Right cardiac atrium (tissue), 5 donors: Measurements from ENCODE around the gene ZIC1. TPM values are rescaled to one million over a fixed set of nuclear protein-coding genes. Genes with fewer than 3 reads are reported as not detected.

Source experiments
- ATAC-seq, 2 donors: fragments of 200-7000 bp; cut with Tn5 transposase; one replicate each; pipeline versions ENCODE4 v1.8.0 to v1.9.1; 2020; ENCODE audit warnings: moderate library complexity in 2 of 2, mild to moderate bottlenecking in 1 of 2
- DNase-seq, 3 donors: peaks; one replicate each; pipeline ENCODE4 v3.0.0-alpha.2; 2020
- H3K27ac ChIP-seq: one replicate; pipeline ENCODE4 v1.5.1; 2013; ENCODE audit warnings: mild to moderate bottlenecking, low read length, control low read depth, moderate library complexity
- H3K27me3 ChIP-seq: one replicate; pipeline ENCODE4 v1.6.1; 2013; ENCODE audit not compliant: control insufficient read depth, insufficient read depth
- H3K4me1 ChIP-seq: one replicate; pipeline ENCODE4 v1.6.1; 2013; ENCODE audit warnings: low read length; ENCODE audit not compliant: control insufficient read depth, insufficient read depth
- H3K4me3 ChIP-seq: one replicate; pipeline ENCODE4 v1.5.1; 2013; ENCODE audit warnings: low read length, control low read depth
- H3K9me3 ChIP-seq: one replicate; pipeline ENCODE4 v1.6.1; 2013; ENCODE audit warnings: low read length; ENCODE audit not compliant: control insufficient read depth
- WGBS: extraction: QIAGEN DNeasy Blood & Tissue Kit; methylation state at CpG from one replicate; pipeline ENCODE4 v1.1.7; 2013; 5-methylcytosine and 5-hydroxymethylcytosine counted together
- intact Hi-C, 4 donors: fragments of 100-400 bp; cut with DNase I; formaldehyde crosslinking; loops; one replicate each; pipeline versions ENCODE4 v1.11.0 to v1.14.0; 2022 to 2023
- polyA plus RNA-seq: library from polyadenylated mRNA; stranded (reverse); fragments of 200-250 nt; gene quantifications from one replicate; pipeline ENCODE4 v1.2.3, GENCODE V29; 2013
- total RNA-seq, 4 donors: library from RNA; stranded (reverse); fragmentation: NEBNext Ultra II Directional; extraction: Animal tissue kit (Norgen Biotek cat#: 25700); gene quantifications; one replicate each; pipeline ENCODE4 v1.2.1, GENCODE V29; 2021
- donor health status: healthy with polysubstance abuse.
- donor health status: DM: no; HTN: yes; CAD: no.
- donor health status: DM: no; HTN: no; CAD: no.
- donor health status: DM: no; HTN: yes; CAD: no; lungs with severe emphysema.
- donor health status: DM: yes; HTN: yes; CAD: no.

The ZIC1 gene
- total and polyA plus RNA-seq, 5 donors: 0.95 TPM; not detected in 4

GRCh38 chr3:147407114-147407497, 2.1 kb upstream of the ZIC1 start:
- intact Hi-C loops: no loop called here
- H3K4me1 ChIP-seq: peaks cover 8% of the 10 kb centered on the region
- ATAC-seq: no peak

GRCh38 chr3:147407498-147408187, 1.5 kb upstream of the ZIC1 start:
- intact Hi-C loops: no loop called here
- peaks cover 5% of the 10 kb centered on the region for H3K27me3 ChIP-seq
- no peak for DNase-seq
- WGBS: 12% methylated on average over 27 of the region's 27 CpGs
- H3K27ac ChIP-seq: no peak overlapping the region
- H3K4me3 ChIP-seq: peak overlapping the region; percentile 16
- ATAC-seq: no peak
- H3K9me3 ChIP-seq: no peaks in the 10 kb centered on the region
- peaks cover 8% of the 10 kb centered on the region for H3K4me1 ChIP-seq

More at GRCh38 chr3:147407114-147407497, 2.1 kb upstream of the ZIC1 start:
- no peak overlapping the region for H3K27ac ChIP-seq
- DNase-seq: no peak
- no peak overlapping the region for H3K4me3 ChIP-seq
- 10% methylated on average over 17 of the region's 17 CpGs for WGBS
- peaks cover 8% of the 10 kb centered on the region for H3K27me3 ChIP-seq
- no peaks in the 10 kb centered on the region for H3K9me3 ChIP-seq

GRCh38 chr3:147408188-147409100, 721 bp upstream of the ZIC1 start:
- peaks cover 2% of the 10 kb centered on the region for H3K27me3 ChIP-seq
- ATAC-seq (no peak), DNase-seq (no peak)
- no peaks in the 10 kb centered on the region for H3K9me3 ChIP-seq
- WGBS: 10% methylated on average over 28 of the region's 28 CpGs
- H3K4me1 ChIP-seq: peaks cover 11% of the 10 kb centered on the region
- peak overlapping the region; percentile 16 for H3K4me3 ChIP-seq
- no peak overlapping the region for H3K27ac ChIP-seq
- intact Hi-C loops: no loop called here

- 3% methylated on average over 52 of the region's 52 CpGs for WGBS
- ATAC-seq: peak in 1 of 2 donors; percentile 36
These were observed 956 bp downstream of the ZIC1 start for GRCh38 chr3:147410116-147410525.

GRCh38 chr3:147410526-147411237, 1.5 kb downstream of the ZIC1 start:
- ATAC-seq (peak in 1 of 2 donors; percentile 37), DNase-seq (peak in 1 of 3 donors; percentile 42)
- 3% methylated on average over 61 of the region's 61 CpGs for WGBS
- intact Hi-C loops: no loop called here
- H3K27me3 ChIP-seq: peaks cover 3% of the 10 kb centered on the region
- H3K9me3 ChIP-seq: peaks cover 2% of the 10 kb centered on the region
- peaks cover 11% of the 10 kb centered on the region for H3K4me1 ChIP-seq
- H3K27ac ChIP-seq: no peak overlapping the region
- H3K4me3 ChIP-seq: peak overlapping the region; percentile 13

More at GRCh38 chr3:147410116-147410525, 956 bp downstream of the ZIC1 start:
- Histone ChIP-seq H3K27ac (no peak overlapping the region), H3K27me3 (no peaks in the 10 kb centered on the region), H3K4me1 (peaks cover 11% of the 10 kb centered on the region), H3K4me3 (peak overlapping the region; percentile 13), H3K9me3 (no peaks in the 10 kb centered on the region)
- no peak for DNase-seq
- intact Hi-C loops: no loop called here

GRCh38 chr3:147411238-147411814, 2.2 kb downstream of the ZIC1 start:
- 4% methylated on average over 14 of the region's 14 CpGs for WGBS
- Histone ChIP-seq H3K27ac (no peak overlapping the region), H3K4me3 (peak overlapping the region; percentile 13), H3K27me3 (peaks cover 6% of the 10 kb centered on the region), H3K4me1 (peaks cover 11% of the 10 kb centered on the region), H3K9me3 (peaks cover 2% of the 10 kb centered on the region)
- ATAC-seq: peak in 1 of 2 donors; percentile 40
- DNase-seq: no peak
- intact Hi-C loops: no loop called here

GRCh38 chr3:147411815-147412241, 2.7 kb downstream of the ZIC1 start:
- H3K4me3 ChIP-seq: peak overlapping the region; percentile 18
- peaks cover 6% of the 10 kb centered on the region for H3K27me3 ChIP-seq
- ATAC-seq (no peak), DNase-seq (no peak)
- peaks cover 2% of the 10 kb centered on the region for H3K9me3 ChIP-seq
- H3K4me1 ChIP-seq: peaks cover 11% of the 10 kb centered on the region
- H3K27ac ChIP-seq: no peak overlapping the region
- 11% methylated on average over 20 of the region's 20 CpGs for WGBS
- intact Hi-C loops: no loop called here

GRCh38 chr3:147412261-147412916, 3.2 kb downstream of the ZIC1 start:
- Histone ChIP-seq H3K27me3 (peaks cover 6% of the 10 kb centered on the region), H3K27ac (no peak overlapping the region), H3K9me3 (peaks cover 2% of the 10 kb centered on the region), H3K4me3 (peak overlapping the region; percentile 18), H3K4me1 (peaks cover 11% of the 10 kb centered on the region)
- intact Hi-C loops: no loop called here
- ATAC-seq: no peak
- WGBS: 10% methylated on average over 32 of the region's 32 CpGs
- no peak for DNase-seq

GRCh38 chr3:147412917-147413685, 3.9 kb downstream of the ZIC1 start:
- intact Hi-C loops: no loop called here
- Histone ChIP-seq H3K9me3 (peaks cover 2% of the 10 kb centered on the region), H3K4me3 (peak overlapping the region; percentile 48), H3K27me3 (peaks cover 11% of the 10 kb centered on the region), H3K4me1 (peaks cover 11% of the 10 kb centered on the region), H3K27ac (no peak overlapping the region)
- no peak for ATAC-seq
- no peak for DNase-seq
- WGBS: 8% methylated on average over 37 of the region's 37 CpGs
